ENCODE results near the gene SMCO4.
A peak's percentile ranks its signal among the peaks of the same experiment; 100 is the strongest.
"Not testable (repeated sequence)": the region's sequence is repeated elsewhere in the genome, so short reads cannot be mapped to it uniquely, and the experiment has no call there.

SMCO4 gene

GRCh38 chr11:93579187-93579751, 36.1 kb upstream of the SMCO4 start:
- DNase-seq (ENCODE audit: low read depth), result no peak
- no peak overlapping the region for H3K4me3 ChIP-seq (ENCODE audit: low read depth, low read length)
- TF ChIP-seq CTCF (IDR thresholded peaks at IDR 0.05; ENCODE audit: insufficient read depth, low read depth, low read length, missing control alignments), result no peak

GRCh38 chr11:93577286-93577685, 34.1 kb upstream of the SMCO4 start:
- DNase-seq (ENCODE audit: low read depth), result no peak
- TF ChIP-seq CTCF (IDR thresholded peaks at IDR 0.05; ENCODE audit: insufficient read depth, low read depth, low read length, missing control alignments), result no peak
- H3K4me3 ChIP-seq (ENCODE audit: low read depth, low read length), result no peak overlapping the region

- not testable (repeated sequence) for DNase-seq (ENCODE audit: low read depth); H3K4me3 ChIP-seq (ENCODE audit: low read depth, low read length)
These were observed 33.7 kb upstream of the SMCO4 start for GRCh38 chr11:93576870-93577269.

GRCh38 chr11:93574638-93575220, 31.5 kb upstream of the SMCO4 start:
- no peak for TF ChIP-seq CTCF (IDR thresholded peaks at IDR 0.05; ENCODE audit: insufficient read depth, low read depth, low read length, missing control alignments)
- DNase-seq (ENCODE audit: low read depth), result no peak
- no peak overlapping the region for H3K4me3 ChIP-seq (ENCODE audit: low read depth, low read length)

- no peak for TF ChIP-seq CTCF (IDR thresholded peaks at IDR 0.05; ENCODE audit: insufficient read depth, low read depth, low read length, missing control alignments)
- H3K4me3 ChIP-seq (ENCODE audit: low read depth, low read length), result no peak overlapping the region
- DNase-seq (ENCODE audit: low read depth), result peak; percentile 8
These were observed 30.0 kb upstream of the SMCO4 start for GRCh38 chr11:93573184-93573583.

- DNase-seq (ENCODE audit: low read depth), result no peak
- H3K4me3 ChIP-seq (ENCODE audit: low read depth, low read length), result no peak overlapping the region
- TF ChIP-seq CTCF (IDR thresholded peaks at IDR 0.05; ENCODE audit: insufficient read depth, low read depth, low read length, missing control alignments), result no peak
These were observed 29.4 kb upstream of the SMCO4 start for GRCh38 chr11:93572621-93573020.

- no peak for TF ChIP-seq CTCF (IDR thresholded peaks at IDR 0.05; ENCODE audit: insufficient read depth, low read depth, low read length, missing control alignments)
- DNase-seq (ENCODE audit: low read depth), result no peak
- H3K4me3 ChIP-seq (ENCODE audit: low read depth, low read length), result no peak overlapping the region
These were observed 29.0 kb upstream of the SMCO4 start for GRCh38 chr11:93572171-93572570.

All from GM12865 (cell line).